KG1 (cell line): ENCODE measurements around the gene SCAPER.
A peak's percentile ranks its signal among the peaks of the same experiment; 100 is the strongest.
"Not testable (repeated sequence)": the region's sequence is repeated elsewhere in the genome, so short reads cannot be mapped to it uniquely, and the experiment has no call there.

Experiments used
- DNase-seq: peaks from one replicate; lab custom pipeline; 2025; lab: John Stamatoyannopoulos, UW

The SCAPER gene

GRCh38 chr15:76913737-76914136 lies 8.6 kb upstream of the SCAPER start:
- no peak for DNase-seq

GRCh38 chr15:76912430-76912829 lies 7.3 kb upstream of the SCAPER start:
- DNase-seq, result no peak

- no peak for DNase-seq
These were observed 715 bp upstream of the SCAPER start for GRCh38 chr15:76905855-76906254.

GRCh38 chr15:76904461-76905012 lies 603 bp downstream of the SCAPER start:
- DNase-seq, result no peak

GRCh38 chr15:76903251-76903681 lies 1.9 kb downstream of the SCAPER start:
- DNase-seq, result peak; percentile 13

- DNase-seq, result no peak
These were observed 3.2 kb downstream of the SCAPER start for GRCh38 chr15:76901965-76902364.

GRCh38 chr15:76899931-76900310 lies 5.2 kb downstream of the SCAPER start:
- DNase-seq, result not testable (repeated sequence)

GRCh38 chr15:76899176-76899930 lies 5.8 kb downstream of the SCAPER start:
- DNase-seq, result not testable (repeated sequence)

- DNase-seq, result no peak
These were observed 7.0 kb downstream of the SCAPER start for GRCh38 chr15:76898102-76898501.

- DNase-seq, result no peak
These were observed 11.0 kb downstream of the SCAPER start for GRCh38 chr15:76894174-76894573.

- not testable (repeated sequence) for DNase-seq
These were observed 12.3 kb downstream of the SCAPER start for GRCh38 chr15:76892836-76893235.

GRCh38 chr15:76887280-76888141 lies 17.6 kb downstream of the SCAPER start:
- not testable (repeated sequence) for DNase-seq

- no peak for DNase-seq
These were observed 19.9 kb downstream of the SCAPER start for GRCh38 chr15:76885212-76885611.

GRCh38 chr15:76875911-76876310 lies 29.2 kb downstream of the SCAPER start:
- DNase-seq, result no peak

GRCh38 chr15:76873066-76873465 lies 32.1 kb downstream of the SCAPER start:
- not testable (repeated sequence) for DNase-seq

- no peak for DNase-seq
These were observed 33.2 kb downstream of the SCAPER start for GRCh38 chr15:76871930-76872329.

- no peak for DNase-seq
These were observed 36.4 kb downstream of the SCAPER start for GRCh38 chr15:76868740-76869139.

GRCh38 chr15:76866716-76867321 lies 38.3 kb downstream of the SCAPER start:
- DNase-seq, result peak; percentile 7

GRCh38 chr15:76866008-76866407 lies 39.1 kb downstream of the SCAPER start:
- DNase-seq, result no peak

- DNase-seq, result no peak
These were observed 39.6 kb downstream of the SCAPER start for GRCh38 chr15:76865548-76865991.

GRCh38 chr15:76864586-76864985 lies 40.6 kb downstream of the SCAPER start:
- no peak for DNase-seq

- DNase-seq, result no peak
These were observed 41.4 kb downstream of the SCAPER start for GRCh38 chr15:76863693-76864092.
